ENCODE results near the gene PCDHA5.

DNA sequence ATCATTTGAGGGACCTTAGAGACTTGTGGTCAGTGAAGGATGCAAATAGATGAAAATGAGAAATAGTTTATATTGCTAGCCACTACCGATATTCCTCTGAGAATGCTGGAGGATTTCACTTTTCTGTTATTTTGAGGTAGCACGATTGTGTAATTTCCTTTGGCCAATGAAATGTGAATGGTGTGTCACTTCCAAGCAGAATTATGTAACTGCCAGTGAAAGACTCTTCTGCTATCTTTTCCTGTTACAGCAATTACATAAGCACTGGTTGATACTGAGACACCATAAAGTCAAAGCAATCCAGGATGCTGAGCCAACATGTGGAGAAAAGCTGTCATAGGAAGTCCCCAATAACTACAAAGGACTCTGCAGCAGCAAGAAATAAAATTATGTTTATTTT is 30.3 kb upstream of the PCDHA5 start:
- no peak for TF ChIP-seq RARB (CRISPR knock-in tag; IDR thresholded peaks at IDR 0.05)
- no peak for TF ChIP-seq CREB5 (CRISPR knock-in tag; IDR thresholded peaks at IDR 0.05; ENCODE audit: low read depth)
- no peak for TF ChIP-seq OSR1 (CRISPR knock-in tag; IDR thresholded peaks at IDR 0.05)
- TF ChIP-seq TOX (CRISPR knock-in tag; IDR thresholded peaks at IDR 0.05; ENCODE audit: borderline replicate concordance), result no peak
- no peak for TF ChIP-seq CSDC2 (CRISPR knock-in tag; IDR thresholded peaks at IDR 0.05)
- TF ChIP-seq SNAI2 (CRISPR knock-in tag; IDR thresholded peaks at IDR 0.05), result no peak
- no peak for TF ChIP-seq ZFP3 (CRISPR knock-in tag; IDR thresholded peaks at IDR 0.05)
- TF ChIP-seq ZFP30 (CRISPR knock-in tag; IDR thresholded peaks at IDR 0.05), result no peak
- TF ChIP-seq BACH2 (CRISPR knock-in tag; IDR thresholded peaks at IDR 0.05; ENCODE audit: borderline replicate concordance), result no peak
